B cell (primary cell): ENCODE measurements around the gene ARFGAP1. TPM values are rescaled to one million over a fixed set of nuclear protein-coding genes. Genes with fewer than 3 reads are reported as not detected.

Experiments used
- ATAC-seq: fragments of 200-7000 bp; cut with Tn5 transposase; one replicate; pipeline ENCODE4 v1.10.0; 2021; ENCODE audit warnings: low read depth, mild to moderate bottlenecking, moderate number of reproducible peaks, moderate library complexity
- CTCF ChIA-PET: fragments of 350-600 bp; sonication (Branson Sonifier 250); formaldehyde crosslinking; loops from one replicate; lab custom pipeline; 2021; ENCODE audit warnings: antibody characterized with exemption, inconsistent platforms; lab: Charles Lee
- POLR2A ChIA-PET: fragments of 350-600 bp; sonication (Branson Sonifier 250); formaldehyde crosslinking; loops from one replicate; lab custom pipeline; 2021; ENCODE audit warnings: antibody characterized with exemption; lab: Charles Lee
- DNase-seq: peaks from one replicate; pipeline ENCODE4 v3.0.0; 2013
- H2AFZ ChIP-seq: 2 replicates; pipeline ENCODE4 v1.6.1; 2012; ENCODE audit warnings: mild to moderate bottlenecking, low read depth, low read length; ENCODE audit not compliant: insufficient read depth, poor library complexity, severe bottlenecking
- H3K27ac ChIP-seq, 2 donors: 1 replicate in 1 of 2; 2 replicates in 1 of 2; pipeline ENCODE4 v1.5.1; 2012 to 2013; ENCODE audit warnings: low read length in 2 of 2, mild to moderate bottlenecking in 2 of 2, moderate library complexity in 1 of 2
- H3K27me3 ChIP-seq, 4 experiments: fragments of 200-600 bp in 1 of 4; sonication (generic) in 1 of 4; replicated peaks in 1 of 4; 1 replicate in 2 of 4; 2 replicates in 2 of 4; pipeline versions ENCODE4 v1.6.1 to v1.7.0; 2013 to 2016; ENCODE audit warnings: low read length in 3 of 4, mild to moderate bottlenecking in 2 of 4, mixed read lengths in 1 of 4, moderate library complexity in 1 of 4; ENCODE audit not compliant: insufficient read depth in 4 of 4, control insufficient read depth in 3 of 4; ENCODE audit errors: control extremely low read depth in 1 of 4
- H3K36me3 ChIP-seq, 2 experiments: replicated peaks in 1 of 2; 1 replicate in 1 of 2; 2 replicates in 1 of 2; pipeline versions ENCODE4 v1.6.1 to v1.7.1; 2013; ENCODE audit warnings: low read length in 1 of 2; ENCODE audit not compliant: insufficient read depth in 2 of 2, control insufficient read depth in 1 of 2; ENCODE audit errors: control extremely low read depth in 1 of 2, extremely low read depth in 1 of 2
- H3K4me1 ChIP-seq, 2 donors: fragments of 200-600 bp in 1 of 2; sonication (generic) in 1 of 2; 1 replicate in 1 of 2; 2 replicates in 1 of 2; pipeline versions ENCODE4 v1.5.1 to v1.6.1; 2013 to 2017; ENCODE audit warnings: low read length in 2 of 2; ENCODE audit not compliant: control insufficient read depth in 2 of 2, insufficient read depth in 2 of 2
- H3K4me2 ChIP-seq: replicated peaks from 2 replicates; pipeline ENCODE3; 2012; ENCODE audit warnings: mild to moderate bottlenecking, low read depth, low read length; ENCODE audit not compliant: poor library complexity, severe bottlenecking
- H3K4me3 ChIP-seq, 5 experiments: fragments of 200-600 bp in 1 of 5; sonication (generic) in 1 of 5; 1 replicate in 3 of 5; 2 replicates in 2 of 5; pipeline versions ENCODE4 v1.5.1 to v1.7.0; 2011 to 2016; ENCODE audit warnings: low read length in 4 of 5, mild to moderate bottlenecking in 4 of 5, low read depth in 2 of 5, control low read depth in 1 of 5, moderate library complexity in 1 of 5; ENCODE audit not compliant: insufficient read depth in 1 of 5; ENCODE audit errors: control extremely low read depth in 1 of 5, extremely low read depth in 1 of 5
- H3K79me2 ChIP-seq: fragments of 200-600 bp; sonication (generic); one replicate; pipeline ENCODE4 v1.6.0; 2016; ENCODE audit warnings: low read length; ENCODE audit not compliant: control insufficient read depth, insufficient read depth
- H3K9ac ChIP-seq: fragments of 200-600 bp; sonication (generic); 2 replicates; pipeline ENCODE4 v1.6.1; 2017; ENCODE audit warnings: mild to moderate bottlenecking, low read length, moderate library complexity
- H3K9me3 ChIP-seq, 3 donors: one replicate each; pipeline versions ENCODE4 v1.6.1 to v1.7.1; 2013; ENCODE audit warnings: low read length in 2 of 3; ENCODE audit not compliant: control insufficient read depth in 2 of 3, insufficient read depth in 1 of 3; ENCODE audit errors: control extremely low read depth in 1 of 3
- H4K20me1 ChIP-seq: 2 replicates; pipeline ENCODE4 v1.6.0; 2012; ENCODE audit warnings: mild to moderate bottlenecking, low read length; ENCODE audit not compliant: insufficient read depth, control insufficient read depth, poor library complexity, severe bottlenecking
- H3K27ac Mint-ChIP-seq: one replicate; pipeline ENCODE4 v1.8.0; 2021; ENCODE audit warnings: mixed read lengths
- H3K27me3 Mint-ChIP-seq: one replicate; pipeline ENCODE4 v1.8.0; 2021; ENCODE audit warnings: mixed read lengths
- H3K4me1 Mint-ChIP-seq: one replicate; pipeline ENCODE4 v1.8.0; 2021; ENCODE audit warnings: mixed read lengths
- H3K4me3 Mint-ChIP-seq: one replicate; pipeline ENCODE4 v1.8.0; 2021; ENCODE audit warnings: mixed read lengths
- H3K9me3 Mint-ChIP-seq: one replicate; pipeline ENCODE4 v1.8.0; 2022; ENCODE audit warnings: mixed read lengths; ENCODE audit not compliant: insufficient read depth
- EZH2 ChIP-seq: IDR thresholded peaks from 2 replicates; pipeline ENCODE4 v1.6.1; 2012; ENCODE audit warnings: borderline replicate concordance, low read depth, mild to moderate bottlenecking, moderate library complexity, low read length; ENCODE audit not compliant: insufficient read depth, poor library complexity, severe bottlenecking
- WGBS: methylation state at CpG from one replicate; pipeline ENCODE4 v1.1.5; 2013; ENCODE audit warnings: missing lambda C conversion rate; ENCODE audit not compliant: insufficient coverage; 5-methylcytosine and 5-hydroxymethylcytosine counted together
- intact Hi-C: fragments of 100-400 bp; cut with micrococcal nuclease; formaldehyde crosslinking; loops from one replicate; pipeline ENCODE4 v1.10.0; 2022
- polyA plus RNA-seq: library from polyadenylated mRNA; depleted of rRNA; stranded (reverse); fragments of >200 nt; gene quantifications from 2 replicates; pipeline ENCODE4 v1.2.3, GENCODE V29; 2012
- total RNA-seq, 2 donors: library from RNA; stranded (reverse); fragments of 120-200 nt in 1 of 2; gene quantifications; 1 replicate in 1 of 2; 2 replicates in 1 of 2; pipeline versions ENCODE4 v1.2.3 to v1.2.4, GENCODE V29; 2013 to 2022
- TF ChIP-seq, protein P1 (sequence below): fragments of 200-600 bp; IDR thresholded peaks from one replicate; pipeline ENCODE4 v1.8.0; 2022; ENCODE audit warnings: antibody characterized with exemption, mild to moderate bottlenecking

ARFGAP1 gene
- total and polyA plus RNA-seq, 2 donors (not counting 1 experiment from before 2014, with no cell fraction given), result 83.2 to 99.4 TPM

DNA sequence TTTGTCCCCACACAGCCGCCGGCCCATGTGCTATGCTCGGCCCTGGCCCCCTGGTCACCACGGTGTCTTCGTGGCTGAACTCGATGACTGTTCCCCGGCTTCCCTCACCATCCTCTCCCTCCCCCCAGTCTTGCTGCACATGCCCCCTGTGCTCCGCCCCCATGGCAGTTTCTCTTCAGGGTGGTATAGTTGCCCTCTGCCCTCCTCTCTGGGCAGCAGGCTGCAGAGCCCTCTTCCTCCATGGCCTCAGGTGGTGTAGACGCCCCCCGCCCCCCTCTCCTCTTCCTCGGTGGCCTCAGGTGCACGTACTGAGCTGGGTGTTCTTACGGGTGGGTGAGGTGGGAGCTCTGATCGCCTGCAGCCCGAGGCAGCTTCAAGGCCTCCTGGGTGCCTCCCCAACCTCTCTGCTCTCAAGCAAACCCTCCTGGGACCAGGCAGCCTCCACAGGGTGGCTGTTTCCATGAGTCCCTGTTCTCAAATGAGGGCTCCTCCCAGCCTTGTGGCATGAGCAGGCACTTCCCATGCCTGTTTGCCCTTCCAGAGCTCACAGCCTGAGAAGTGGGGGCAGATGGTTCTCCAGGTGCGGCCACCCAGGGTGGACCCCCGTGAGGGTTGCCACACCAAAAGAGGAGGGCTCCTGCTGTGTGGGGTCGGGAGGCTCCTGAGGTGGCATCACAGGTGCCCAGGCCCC lies 45.1 kb downstream of the ARFGAP1 start:
- Mint-ChIP-seq H3K4me1 (no peaks in the 10 kb centered on the region), H3K27ac (no peak overlapping the region), H3K27me3 (no peaks in the 10 kb centered on the region), H3K9me3 (no peaks in the 10 kb centered on the region), H3K4me3 (no peak overlapping the region)
- Histone ChIP-seq H3K27me3 (peaks cover 0 to 4% (median 0%) of the 10 kb centered on the region in 4 experiments), H3K4me1 (no peaks in the 10 kb centered on the region), H3K27ac (no peak overlapping the region), H2AFZ (no peak overlapping the region), H3K79me2 (no peaks in the 10 kb centered on the region), H3K9ac (no peak overlapping the region), H3K4me2 (no peak overlapping the region), H3K36me3 (no peaks in the 10 kb centered on the region), H4K20me1 (no peaks in the 10 kb centered on the region), H3K9me3 (peaks cover 0 to 3% (median 0%) of the 10 kb centered on the region in 3 donors), H3K4me3 (no peak overlapping the region)
- 85% methylated on average over 14 of the region's 18 CpGs for WGBS
- ChIA-PET CTCF (interaction anchor here (1.3 kb wide), 1 partner anchor 64 kb away, joined by 3 read pairs; no protein-coding TSS in a partner anchor), POLR2A (no interaction called here)
- intact Hi-C loops, result no loop called here
- ATAC-seq (no peak), DNase-seq (no peak)
- TF ChIP-seq, protein P1, sequence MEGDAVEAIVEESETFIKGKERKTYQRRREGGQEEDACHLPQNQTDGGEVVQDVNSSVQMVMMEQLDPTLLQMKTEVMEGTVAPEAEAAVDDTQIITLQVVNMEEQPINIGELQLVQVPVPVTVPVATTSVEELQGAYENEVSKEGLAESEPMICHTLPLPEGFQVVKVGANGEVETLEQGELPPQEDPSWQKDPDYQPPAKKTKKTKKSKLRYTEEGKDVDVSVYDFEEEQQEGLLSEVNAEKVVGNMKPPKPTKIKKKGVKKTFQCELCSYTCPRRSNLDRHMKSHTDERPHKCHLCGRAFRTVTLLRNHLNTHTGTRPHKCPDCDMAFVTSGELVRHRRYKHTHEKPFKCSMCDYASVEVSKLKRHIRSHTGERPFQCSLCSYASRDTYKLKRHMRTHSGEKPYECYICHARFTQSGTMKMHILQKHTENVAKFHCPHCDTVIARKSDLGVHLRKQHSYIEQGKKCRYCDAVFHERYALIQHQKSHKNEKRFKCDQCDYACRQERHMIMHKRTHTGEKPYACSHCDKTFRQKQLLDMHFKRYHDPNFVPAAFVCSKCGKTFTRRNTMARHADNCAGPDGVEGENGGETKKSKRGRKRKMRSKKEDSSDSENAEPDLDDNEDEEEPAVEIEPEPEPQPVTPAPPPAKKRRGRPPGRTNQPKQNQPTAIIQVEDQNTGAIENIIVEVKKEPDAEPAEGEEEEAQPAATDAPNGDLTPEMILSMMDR, result no peak
- TF ChIP-seq EZH2, result no peak

DNA sequence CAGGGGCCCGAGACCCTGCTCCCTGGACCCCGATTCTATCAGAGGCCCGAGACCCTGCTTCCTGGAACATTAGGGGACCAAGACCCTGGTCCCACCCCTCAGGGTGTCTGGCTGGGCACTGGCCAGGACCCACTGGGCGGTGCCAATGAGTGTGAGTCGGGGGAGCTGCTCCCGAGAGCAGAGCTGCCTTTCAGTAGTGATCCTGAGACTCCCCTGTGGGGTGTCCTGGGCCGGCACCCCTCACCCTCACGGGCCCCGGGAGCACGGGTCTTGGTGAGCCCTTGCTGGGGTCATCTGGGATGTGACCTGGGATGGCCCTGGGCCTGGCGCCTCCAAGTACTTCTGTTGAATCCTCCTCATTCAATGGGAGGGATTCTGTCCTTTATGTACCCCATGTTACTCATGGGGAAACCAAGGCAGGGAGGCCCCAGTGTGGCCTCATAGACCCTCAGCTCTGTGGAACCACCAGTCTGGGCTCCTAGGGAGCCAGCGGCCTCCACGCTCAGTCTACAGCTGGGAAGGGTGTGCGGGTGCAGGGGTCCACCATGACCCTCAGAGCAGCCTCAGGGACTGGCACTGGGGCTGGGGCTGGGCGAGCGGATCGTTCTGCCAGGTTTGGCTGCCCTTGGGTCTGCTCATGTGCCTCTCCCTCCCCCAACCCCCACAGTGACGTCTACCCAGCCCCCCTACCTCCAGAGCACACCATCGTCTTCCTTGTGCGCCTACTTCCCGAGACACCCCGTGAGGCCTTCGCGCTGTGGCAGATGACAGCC lies 46.0 kb downstream of the ARFGAP1 start:
- H3K4me1 ChIP-seq, result no peaks in the 10 kb centered on the region
- no peak overlapping the region for H3K27ac ChIP-seq
- Mint-ChIP-seq H3K27me3 (peaks cover under 1% of the 10 kb centered on the region), H3K4me1 (no peaks in the 10 kb centered on the region), H3K9me3 (no peaks in the 10 kb centered on the region), H3K27ac (no peak overlapping the region), H3K4me3 (no peak overlapping the region)
- H4K20me1 ChIP-seq, result no peaks in the 10 kb centered on the region
- intact Hi-C loops, result no loop called here
- ChIA-PET CTCF (no interaction called here), POLR2A (no interaction called here)
- peaks cover 0 to 3% (median 0%) of the 10 kb centered on the region in 3 donors for H3K9me3 ChIP-seq
- no peak for TF ChIP-seq EZH2
- TF ChIP-seq, protein P1, result no peak
- no peak overlapping the region for H3K4me2 ChIP-seq
- ATAC-seq, result no peak
- no peak overlapping the region for H2AFZ ChIP-seq
- 92% methylated on average over 22 of the region's 24 CpGs for WGBS
- no peak overlapping the region for H3K9ac ChIP-seq
- DNase-seq, result no peak
- H3K36me3 ChIP-seq, result no peaks in the 10 kb centered on the region
- H3K4me3 ChIP-seq, result no peak overlapping the region
- no peaks in the 10 kb centered on the region for H3K79me2 ChIP-seq
- peaks cover 0 to 2% (median 0%) of the 10 kb centered on the region in 4 experiments for H3K27me3 ChIP-seq
